NCI-H748 (cell line): ENCODE data around the gene SERPINE2.
A peak's percentile ranks its signal among the peaks of the same experiment; 100 is the strongest.

ENCODE experiments used
- DNase-seq: peaks from one replicate; lab custom pipeline; 2025; ENCODE audit not compliant: unreplicated experiment; lab: John Stamatoyannopoulos, UW

Gene SERPINE2

DNA sequence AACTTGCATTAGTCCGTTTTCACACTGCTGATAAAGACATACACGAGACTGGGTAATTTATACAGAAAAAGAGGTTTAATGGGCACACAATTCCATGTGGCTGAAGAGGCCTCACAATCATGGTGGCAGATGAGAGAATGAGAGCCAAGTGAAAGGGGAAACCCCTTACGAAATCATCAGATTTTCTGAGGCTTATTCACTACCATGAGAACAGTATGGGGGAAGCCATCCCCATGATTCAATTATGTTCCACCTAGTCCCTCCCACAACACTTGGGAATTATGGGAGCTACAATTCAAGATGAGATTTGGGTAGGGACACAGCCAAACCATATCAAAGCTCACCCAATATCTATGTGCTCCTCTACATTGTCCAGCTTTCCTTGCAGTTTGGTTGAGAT is 16.0 kb upstream of the SERPINE2 start:
- DNase-seq = no peak

DNA sequence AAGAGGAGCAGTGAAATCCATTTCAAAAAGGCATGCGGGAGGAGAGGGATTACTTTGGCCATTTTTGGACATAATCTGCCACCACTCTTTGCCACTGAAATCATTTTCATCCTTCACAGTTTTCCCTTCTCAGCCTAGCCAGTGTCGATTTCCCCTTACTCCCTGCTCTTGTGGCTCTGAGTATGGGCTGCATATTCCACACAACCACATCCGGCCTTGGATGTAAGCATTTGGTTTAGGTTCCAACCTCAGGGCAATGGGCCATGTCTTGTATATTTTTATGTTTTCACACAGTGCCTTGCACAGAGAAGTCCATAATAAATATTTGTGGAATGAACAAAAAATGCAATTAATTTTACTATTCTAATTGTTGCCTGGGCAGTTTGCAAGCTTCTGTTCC is 7.7 kb upstream of the SERPINE2 start:
- DNase-seq = no peak

GRCh38 chr2:224042191-224042696 is 3.2 kb upstream of the SERPINE2 start:
- peak; percentile 93 for DNase-seq

DNA sequence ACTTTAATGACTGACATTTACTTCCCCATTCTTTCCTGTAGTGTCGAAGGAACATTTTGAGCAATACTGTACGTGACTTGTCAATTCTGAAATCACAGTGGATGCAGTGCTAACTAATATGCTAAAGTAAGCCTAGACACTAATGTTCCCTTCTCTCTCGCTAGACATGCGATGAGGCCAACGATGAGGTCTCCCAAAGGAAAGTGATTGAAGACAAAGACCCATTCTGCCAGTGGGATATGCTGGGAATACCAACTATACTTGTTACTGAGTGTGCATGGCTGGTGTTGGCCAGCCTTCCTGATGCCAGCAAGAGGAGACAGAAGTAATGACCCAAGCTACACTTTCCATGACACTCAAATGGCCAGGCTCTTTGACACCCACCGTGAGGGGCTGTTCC is 2.5 kb upstream of the SERPINE2 start:
- DNase-seq = peak; percentile 29

DNA sequence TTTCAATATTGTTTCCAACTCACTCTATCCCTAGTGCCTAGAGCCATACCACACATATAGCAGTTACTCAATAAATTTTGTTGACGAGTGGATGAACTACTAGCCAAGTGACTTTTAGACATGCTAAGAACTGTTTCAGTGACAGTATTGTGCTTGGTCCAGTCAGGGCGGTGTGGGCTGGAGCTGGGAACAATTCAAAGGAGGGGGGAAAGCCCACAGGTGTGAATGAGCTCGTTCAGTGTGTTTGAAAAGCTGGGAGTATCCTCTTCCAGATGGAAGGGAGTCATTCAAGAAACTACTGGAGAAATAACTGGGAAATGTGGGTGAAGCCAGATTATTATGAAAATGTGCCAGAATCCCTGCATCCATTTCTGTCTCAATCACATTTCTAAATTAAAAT is 1.7 kb upstream of the SERPINE2 start:
- DNase-seq = no peak

GRCh38 chr2:224039770-224040440 is 819 bp upstream of the SERPINE2 start:
- DNase-seq = no peak

DNA sequence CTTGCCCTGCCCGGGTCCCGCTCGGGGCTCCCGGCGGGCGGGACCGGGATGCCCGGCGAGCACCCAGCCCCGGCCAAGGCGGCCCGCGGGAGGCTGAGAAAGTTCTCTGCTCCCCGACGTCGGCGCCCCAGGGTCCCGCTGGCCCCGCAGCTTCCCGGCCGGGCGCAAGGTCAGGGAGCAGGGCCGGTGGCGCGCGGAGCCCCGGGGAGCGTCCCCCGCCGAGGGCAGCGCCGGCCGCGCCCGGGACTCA is 331 bp downstream of the SERPINE2 start:
- DNase-seq = no peak

DNA sequence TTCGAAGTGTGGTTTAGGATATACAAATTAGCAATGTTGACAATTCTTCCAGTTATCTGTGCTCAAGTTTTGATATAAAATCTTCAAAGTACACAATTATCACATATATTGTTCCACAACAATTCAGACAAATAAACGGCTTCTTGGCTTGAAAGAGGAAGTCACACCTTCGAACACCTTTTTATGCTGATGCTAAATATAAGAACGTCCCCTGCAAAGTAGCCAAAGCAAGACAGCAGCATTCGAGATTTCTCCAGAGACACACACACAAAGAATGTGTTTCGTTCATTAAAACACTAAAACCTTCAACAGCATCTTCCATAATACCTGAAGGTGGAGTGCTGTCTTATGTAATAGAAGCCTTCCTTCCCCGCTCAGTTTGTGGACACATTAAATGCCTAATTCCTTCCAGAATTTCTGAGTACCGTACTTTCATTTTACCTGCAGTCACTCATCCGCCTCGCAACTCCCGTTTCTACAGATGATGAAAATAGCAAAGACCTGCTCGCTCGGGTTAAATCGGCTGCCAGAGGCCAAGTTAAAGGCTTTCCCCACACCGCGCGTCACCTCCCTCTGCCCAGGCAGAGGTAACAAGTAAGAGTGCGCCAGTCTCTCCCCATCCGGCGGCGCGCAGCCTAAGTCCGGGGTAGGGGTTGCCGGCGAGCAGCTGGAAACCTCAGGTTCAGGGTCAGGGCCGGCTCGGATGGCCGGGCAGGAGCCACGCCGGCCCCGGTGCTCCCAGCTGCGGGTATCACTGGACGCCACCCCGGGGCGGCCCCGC is 847 bp downstream of the SERPINE2 start:
- peak; percentile 75 for DNase-seq

- DNase-seq = no peak
These were observed 2.2 kb downstream of the SERPINE2 start for GRCh38 chr2:224036731-224037361.

GRCh38 chr2:224034017-224034416 is 5.1 kb downstream of the SERPINE2 start:
- no peak for DNase-seq

DNA sequence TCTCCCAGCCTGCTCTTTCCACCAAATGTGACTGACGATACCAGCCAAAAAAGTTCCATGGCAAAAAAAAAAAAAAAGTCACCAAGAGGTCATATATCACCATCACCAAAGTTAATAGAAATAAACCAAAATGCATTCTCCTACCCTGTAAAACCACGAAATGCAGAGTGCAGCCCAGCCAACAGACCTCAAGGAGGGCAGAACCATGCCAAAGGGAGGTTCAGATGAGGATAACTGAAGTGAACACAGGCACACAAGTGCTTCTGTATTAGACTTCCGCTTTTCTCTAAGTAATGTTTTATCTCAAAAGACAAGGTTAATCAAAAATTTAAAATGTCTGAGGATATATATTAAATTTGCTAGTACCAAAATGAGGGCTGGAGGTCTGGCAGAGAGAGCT is 5.5 kb downstream of the SERPINE2 start:
- no peak for DNase-seq

DNA sequence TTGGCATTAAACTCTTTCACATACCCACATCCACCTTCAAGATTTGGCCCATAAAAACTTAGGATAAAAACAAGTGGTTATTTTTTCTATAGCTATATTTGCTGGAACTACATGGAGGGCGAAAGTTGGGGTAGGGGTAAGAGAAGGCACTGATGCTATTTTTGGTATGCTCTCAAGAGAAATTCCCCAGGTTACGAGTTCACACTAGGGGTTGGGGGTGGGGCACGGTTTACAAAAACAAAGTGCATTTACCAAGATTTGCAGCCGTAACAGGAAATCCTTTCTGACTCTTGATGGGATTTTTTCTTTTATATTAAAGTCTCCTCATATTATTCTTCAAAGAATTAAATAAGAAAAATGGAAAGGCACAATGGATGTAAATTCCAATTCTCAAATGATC is 6.8 kb downstream of the SERPINE2 start:
- no peak for DNase-seq

GRCh38 chr2:224031358-224031970 is 7.6 kb downstream of the SERPINE2 start:
- no peak for DNase-seq

GRCh38 chr2:224030786-224031185 is 8.3 kb downstream of the SERPINE2 start:
- no peak for DNase-seq

DNA sequence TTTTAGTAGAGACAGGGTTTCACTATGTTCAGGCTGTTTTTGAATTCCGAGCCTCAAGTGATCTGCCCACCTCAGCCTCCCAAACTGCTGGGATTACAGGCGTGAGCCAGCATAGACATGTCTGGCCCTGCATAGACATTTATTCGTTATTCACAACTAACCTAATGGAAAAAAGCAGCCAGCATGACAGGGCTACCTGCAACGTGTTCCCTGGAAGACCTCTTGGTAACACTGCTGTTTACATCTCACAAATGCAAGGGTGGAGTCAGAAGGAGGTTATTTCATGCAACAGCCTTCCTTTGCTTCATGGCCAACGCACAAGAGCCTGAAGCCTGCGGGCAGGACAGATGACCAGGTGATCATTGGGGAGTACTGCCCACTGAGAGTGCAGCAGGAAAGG is 9.2 kb downstream of the SERPINE2 start:
- DNase-seq = no peak

GRCh38 chr2:224027931-224028330 is 11.2 kb downstream of the SERPINE2 start:
- DNase-seq = no peak

- DNase-seq = peak; percentile 22
These were observed 12.0 kb downstream of the SERPINE2 start for GRCh38 chr2:224027070-224027469.

DNA sequence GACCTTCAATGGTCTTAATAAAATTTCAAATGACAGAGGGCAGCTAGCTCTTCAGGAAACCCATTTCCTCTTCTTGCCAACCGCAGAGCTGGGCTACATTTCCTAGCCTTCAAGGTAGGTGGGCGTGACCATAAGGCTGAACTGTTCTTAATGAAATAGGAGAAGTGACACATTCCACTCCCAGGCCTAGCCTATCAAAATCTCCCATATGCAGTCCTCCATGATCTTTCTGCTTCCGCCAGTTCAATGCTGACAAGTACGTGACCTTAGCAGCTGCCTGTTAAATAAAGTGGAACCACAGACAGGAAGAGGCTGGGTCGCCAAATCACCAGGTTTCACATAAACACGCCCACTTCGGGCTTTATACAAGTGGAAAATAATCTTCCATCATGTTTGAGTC is 13.2 kb downstream of the SERPINE2 start:
- DNase-seq = no peak

DNA sequence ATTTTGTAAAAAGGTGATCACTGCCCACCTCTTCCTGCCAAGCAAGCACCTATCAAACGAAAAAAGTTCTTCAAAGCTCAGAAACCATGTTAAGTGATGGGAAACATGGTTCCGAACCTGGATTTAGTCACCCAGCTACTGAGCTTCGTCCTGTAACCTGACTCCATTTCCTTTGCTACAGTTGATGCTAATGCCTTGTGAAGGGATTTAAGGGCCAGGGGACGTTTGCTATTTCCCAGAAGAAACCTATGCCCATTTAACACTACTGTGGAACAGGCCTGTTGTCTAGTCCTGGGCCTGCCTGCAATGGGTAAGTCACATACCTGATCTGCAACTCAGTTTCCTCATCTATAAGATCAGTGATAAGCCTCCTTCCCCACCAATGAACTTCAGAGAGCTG is 14.8 kb downstream of the SERPINE2 start:
- no peak for DNase-seq

DNA sequence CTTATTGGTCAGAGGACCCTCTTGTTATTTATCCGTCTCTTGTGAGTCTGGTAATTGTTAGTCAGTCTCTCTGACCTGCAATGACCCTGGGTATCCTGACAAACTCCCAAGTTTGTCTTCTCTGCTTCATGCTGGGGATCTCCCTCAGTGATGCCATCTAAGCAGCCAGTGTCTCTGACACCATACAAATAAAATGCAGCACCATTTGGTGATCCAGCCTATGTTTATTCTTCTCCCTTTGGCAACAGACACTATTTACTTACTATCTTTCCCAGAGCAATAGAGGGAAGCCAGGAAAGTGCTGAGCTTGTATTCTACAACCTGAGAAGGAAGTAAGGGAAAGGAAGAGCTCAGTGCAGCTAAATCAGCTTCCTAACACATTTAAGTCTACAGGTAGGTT is 15.9 kb downstream of the SERPINE2 start:
- DNase-seq = no peak

DNA sequence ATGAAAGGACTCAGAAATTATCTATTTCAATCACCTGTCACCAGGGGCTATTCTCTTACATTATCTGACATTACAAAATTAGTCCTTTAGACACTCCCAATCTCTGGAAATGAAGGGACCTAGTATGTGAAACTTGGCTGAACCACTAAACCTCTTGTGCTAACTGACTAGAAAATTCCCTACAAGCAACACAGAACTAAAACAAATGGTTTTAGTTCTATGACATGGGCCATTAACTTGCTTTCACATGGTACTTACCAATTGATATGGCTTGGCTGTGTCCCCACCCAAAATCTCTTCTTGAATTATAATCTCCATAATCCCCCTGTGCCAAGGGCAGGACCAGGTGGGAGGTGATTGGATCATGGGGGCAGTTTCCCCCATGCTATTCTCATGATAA is 16.6 kb downstream of the SERPINE2 start:
- no peak for DNase-seq

DNA sequence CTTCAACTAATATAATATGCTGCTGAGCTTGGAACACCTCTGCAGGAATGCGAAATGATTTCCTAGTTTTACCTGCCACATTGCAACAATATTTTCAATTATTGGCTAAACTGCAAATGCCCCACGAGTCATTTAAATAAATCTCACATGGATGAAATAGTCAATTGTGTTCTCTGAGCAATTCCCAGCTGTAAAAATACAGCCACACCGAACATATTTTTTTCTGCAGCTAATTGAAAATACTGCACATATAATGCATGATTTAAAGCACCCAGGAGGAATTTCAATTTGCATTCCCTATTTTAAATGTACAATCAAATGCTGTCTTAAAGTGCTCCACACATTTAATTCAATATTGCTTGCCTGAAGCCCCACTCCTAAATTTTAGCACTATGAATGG is 18.6 kb downstream of the SERPINE2 start:
- no peak for DNase-seq
